ENCODE measurements around the gene CELF2. TPM values are rescaled to one million over a fixed set of nuclear protein-coding genes. Genes with fewer than 3 reads are reported as not detected.

The CELF2 gene
- total RNA-seq, 2 experiments from 2014 or later, result 197 to 205 TPM

DNA sequence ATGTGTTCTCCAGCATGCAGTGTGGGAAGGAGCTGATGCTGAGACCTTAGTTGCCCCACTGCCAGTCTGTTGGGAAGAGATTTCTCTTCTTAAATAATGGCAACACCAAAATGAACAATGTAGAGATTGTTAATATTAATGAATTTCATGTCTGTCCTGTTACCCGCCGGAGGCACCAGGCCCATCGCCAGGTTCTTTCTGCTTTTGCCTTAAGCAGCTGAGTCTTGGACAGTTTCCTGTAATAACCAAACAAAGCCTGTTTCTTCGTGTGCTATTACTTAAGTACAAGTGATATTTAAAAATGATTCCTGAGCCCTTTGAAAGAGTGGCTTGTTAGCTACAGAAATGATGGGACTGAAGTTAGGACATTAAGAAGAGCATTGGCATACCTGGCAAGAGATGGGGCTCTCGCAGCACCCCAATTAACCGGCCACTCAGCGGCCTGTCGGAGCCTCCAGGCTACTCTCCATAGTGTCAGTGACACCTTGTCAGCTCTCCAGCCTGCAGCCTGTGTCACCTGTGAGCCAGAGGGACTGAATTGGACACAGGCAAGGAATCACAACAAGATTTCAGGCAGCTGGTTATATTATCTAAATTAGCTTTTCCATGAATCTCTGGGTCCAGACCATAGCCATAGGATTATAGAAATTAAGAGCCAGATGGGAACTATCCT is 142.0 kb downstream of the CELF2 start:
- CTCF ChIA-PET, result interaction anchor here (1.3 to 9.8 kb wide), 3 partner anchors 11 to 46 kb away, joined by 3 to 107 read pairs (median 3); no protein-coding TSS in a partner anchor
- POLR2A ChIA-PET, result interaction anchor here (0.9 to 5.1 kb wide), 6 partner anchors 9 to 19 kb away, joined by 3 to 60 read pairs (median 4); no protein-coding TSS in a partner anchor
- no peak overlapping the region for H3K27ac Mint-ChIP-seq

GRCh38 chr10:11161096-11161495 is 143.4 kb downstream of the CELF2 start:
- Histone ChIP-seq H3K36me3 (ENCODE audit: insufficient read depth, low read length) (no peaks in the 10 kb centered on the region), H3K4me3 (ENCODE audit: low read length) (no peak overlapping the region), H3K27ac (ENCODE audit: low read depth in 1 of 2, low read length in 2 of 2) (peak overlapping the region; percentile 72 to 96), H3K27me3 (ENCODE audit: control insufficient read depth in 1 of 2, insufficient read depth in 2 of 2, low read length in 2 of 2) (no peaks in the 10 kb centered on the region), H3K4me1 (ENCODE audit: insufficient read depth, low read length) (peaks cover 72% of the 10 kb centered on the region), H3K9me3 (ENCODE audit: control insufficient read depth in 1 of 2, insufficient read depth in 1 of 2, low read length in 2 of 2) (no peaks in the 10 kb centered on the region)
- Mint-ChIP-seq H3K36me3 (ENCODE audit: low read depth) (peaks cover 20% of the 10 kb centered on the region), H3K27ac (no peak overlapping the region), H3K4me1 (ENCODE audit: low read depth) (peaks cover 87% of the 10 kb centered on the region), H3K4me3 (peak overlapping the region; percentile 99), H3K9me3 (no peaks in the 10 kb centered on the region), H3K27me3 (no peaks in the 10 kb centered on the region)
- POLR2A ChIA-PET, result interaction anchor here (1.5 to 5.1 kb wide), 3 partner anchors 10 to 18 kb away, joined by 3 to 60 read pairs (median 50); no protein-coding TSS in a partner anchor
- intact Hi-C loops (cut with DNase I, micrococcal nuclease), result loop anchor here (5.0 to 10.0 kb wide), 2 partner anchors 146 to 154 kb away; partner anchors contain the start of gene CELF2 (in 1 of the 2)
- CTCF ChIA-PET, result interaction anchor here (0.6 to 9.8 kb wide), 2 partner anchors 12 to 19 kb away, joined by 3 to 107 read pairs; no protein-coding TSS in a partner anchor
- TF ChIP-seq, protein P1, sequence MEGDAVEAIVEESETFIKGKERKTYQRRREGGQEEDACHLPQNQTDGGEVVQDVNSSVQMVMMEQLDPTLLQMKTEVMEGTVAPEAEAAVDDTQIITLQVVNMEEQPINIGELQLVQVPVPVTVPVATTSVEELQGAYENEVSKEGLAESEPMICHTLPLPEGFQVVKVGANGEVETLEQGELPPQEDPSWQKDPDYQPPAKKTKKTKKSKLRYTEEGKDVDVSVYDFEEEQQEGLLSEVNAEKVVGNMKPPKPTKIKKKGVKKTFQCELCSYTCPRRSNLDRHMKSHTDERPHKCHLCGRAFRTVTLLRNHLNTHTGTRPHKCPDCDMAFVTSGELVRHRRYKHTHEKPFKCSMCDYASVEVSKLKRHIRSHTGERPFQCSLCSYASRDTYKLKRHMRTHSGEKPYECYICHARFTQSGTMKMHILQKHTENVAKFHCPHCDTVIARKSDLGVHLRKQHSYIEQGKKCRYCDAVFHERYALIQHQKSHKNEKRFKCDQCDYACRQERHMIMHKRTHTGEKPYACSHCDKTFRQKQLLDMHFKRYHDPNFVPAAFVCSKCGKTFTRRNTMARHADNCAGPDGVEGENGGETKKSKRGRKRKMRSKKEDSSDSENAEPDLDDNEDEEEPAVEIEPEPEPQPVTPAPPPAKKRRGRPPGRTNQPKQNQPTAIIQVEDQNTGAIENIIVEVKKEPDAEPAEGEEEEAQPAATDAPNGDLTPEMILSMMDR (IDR thresholded peaks at IDR 0.05), result no peak
- ATAC-seq (ENCODE audit: poor library complexity) (no peak), DNase-seq (peak in 2 of 14 experiments; percentile 30 to 32)

More for the DNA sequence above, 142.0 kb downstream of the CELF2 start:
- no peaks in the 10 kb centered on the region for H3K27me3 ChIP-seq (ENCODE audit: control insufficient read depth in 1 of 2, insufficient read depth in 2 of 2, low read length in 2 of 2)
- DNase-seq (no peak), ATAC-seq (ENCODE audit: poor library complexity) (no peak)
- TF ChIP-seq, protein P1 (IDR thresholded peaks at IDR 0.05), result no peak
- Mint-ChIP-seq H3K4me1 (ENCODE audit: low read depth) (peaks cover 97% of the 10 kb centered on the region), H3K27me3 (no peaks in the 10 kb centered on the region), H3K36me3 (ENCODE audit: low read depth) (peaks cover 13% of the 10 kb centered on the region), H3K4me3 (no peak overlapping the region), H3K9me3 (no peaks in the 10 kb centered on the region)
- H3K4me3 ChIP-seq (ENCODE audit: low read length), result no peak overlapping the region
- no peaks in the 10 kb centered on the region for H3K36me3 ChIP-seq (ENCODE audit: insufficient read depth, low read length)
- H3K9me3 ChIP-seq (ENCODE audit: control insufficient read depth in 1 of 2, insufficient read depth in 1 of 2, low read length in 2 of 2), result no peaks in the 10 kb centered on the region
- intact Hi-C loops (cut with DNase I, micrococcal nuclease), result loop anchor here (5.0 to 10.0 kb wide), 2 partner anchors 145 to 152 kb away; partner anchors contain the start of gene CELF2 (in 1 of the 2)
- H3K27ac ChIP-seq (ENCODE audit: low read depth in 1 of 2, low read length in 2 of 2), result no peak overlapping the region
- H3K4me1 ChIP-seq (ENCODE audit: insufficient read depth, low read length), result peaks cover 84% of the 10 kb centered on the region

- POLR2A ChIA-PET, result interaction anchor here (4.8 to 5.1 kb wide), 2 partner anchors 11 to 17 kb away, joined by 50 to 60 read pairs; no protein-coding TSS in a partner anchor
- CTCF ChIA-PET, result interaction anchor here (1.1 to 9.8 kb wide), 2 partner anchors 13 to 48 kb away, joined by 3 to 107 read pairs; no protein-coding TSS in a partner anchor
- H3K27ac Mint-ChIP-seq, result no peak overlapping the region
- H3K36me3 Mint-ChIP-seq (ENCODE audit: low read depth), result peaks cover 20% of the 10 kb centered on the region
- Histone ChIP-seq H3K4me1 (ENCODE audit: insufficient read depth, low read length) (peaks cover 66% of the 10 kb centered on the region), H3K27me3 (ENCODE audit: control insufficient read depth in 1 of 2, insufficient read depth in 2 of 2, low read length in 2 of 2) (no peaks in the 10 kb centered on the region), H3K4me3 (ENCODE audit: low read length) (no peak overlapping the region), H3K36me3 (ENCODE audit: insufficient read depth, low read length) (no peaks in the 10 kb centered on the region), H3K9me3 (ENCODE audit: control insufficient read depth in 1 of 2, insufficient read depth in 1 of 2, low read length in 2 of 2) (no peaks in the 10 kb centered on the region), H3K27ac (ENCODE audit: low read depth in 1 of 2, low read length in 2 of 2) (peak overlapping the region; percentile 72 to 96)
- TF ChIP-seq, protein P1 (IDR thresholded peaks at IDR 0.05), result no peak
- no peaks in the 10 kb centered on the region for H3K9me3 Mint-ChIP-seq
- intact Hi-C loops (cut with DNase I, micrococcal nuclease), result loop anchor here (5.0 to 10.0 kb wide), 2 partner anchors 147 to 155 kb away; partner anchors contain the start of gene CELF2 (in 1 of the 2)
- peaks cover 83% of the 10 kb centered on the region for H3K4me1 Mint-ChIP-seq (ENCODE audit: low read depth)
- no peak for ATAC-seq (ENCODE audit: poor library complexity)
- peak overlapping the region; percentile 99 for H3K4me3 Mint-ChIP-seq
- H3K27me3 Mint-ChIP-seq, result no peaks in the 10 kb centered on the region
- no peak for DNase-seq
These were observed 144.2 kb downstream of the CELF2 start for GRCh38 chr10:11161910-11162309.
